Measurements from ENCODE around the gene SLC39A11. TPM values are rescaled to one million over a fixed set of nuclear protein-coding genes. Genes with fewer than 3 reads are reported as not detected.

The SLC39A11 gene
- polyA plus RNA-seq, 1 donor from 2014 or later = 8.0 TPM

- Histone ChIP-seq H4K20me1 (ENCODE audit: insufficient read depth) (no peaks in the 10 kb centered on the region), H3K4me2 (ENCODE audit: low read length) (no peak overlapping the region), H2AFZ (ENCODE audit: low read depth, low read length) (no peak overlapping the region), H3F3A (ENCODE audit: insufficient read depth, low read length, poor library complexity, severe bottlenecking) (no peaks in the 10 kb centered on the region), H3K9me3 (ENCODE audit: low read length) (no peaks in the 10 kb centered on the region), H3K9ac (ENCODE audit: low read length) (no peak overlapping the region), H3K27me3 (ENCODE audit: insufficient read depth, low read depth, low read length) (no peaks in the 10 kb centered on the region), H3K79me2 (replicated peaks; ENCODE audit: insufficient read depth, low read length) (no peaks in the 10 kb centered on the region), H3K27ac (ENCODE audit: low read length) (no peak overlapping the region), H3K36me3 (ENCODE audit: insufficient read depth, low read length) (no peaks in the 10 kb centered on the region), H3K4me3 (ENCODE audit: low read length) (no peak overlapping the region), H3K9me2 (ENCODE audit: insufficient read depth, low read length) (no peaks in the 10 kb centered on the region)
- no peak for TF ChIP-seq REST (IDR thresholded peaks at IDR 0.05; ENCODE audit: borderline replicate concordance)
- TF ChIP-seq POLR2AphosphoS5 (IDR thresholded peaks at IDR 0.05) = no peak
- TF ChIP-seq RAD21 (conservative IDR thresholded peaks at IDR 0.05) = no peak
- TF ChIP-seq SMC3 (conservative IDR thresholded peaks at IDR 0.05; ENCODE audit: poor library complexity) = no peak
Measured at GRCh38 chr17:72717676-72718075, 374.8 kb downstream of the SLC39A11 start.

GRCh38 chr17:72717276-72717675 lies 375.2 kb downstream of the SLC39A11 start:
- no peaks in the 10 kb centered on the region for H3K9me2 ChIP-seq (ENCODE audit: insufficient read depth, low read length)
- H3F3A ChIP-seq (ENCODE audit: insufficient read depth, low read length, poor library complexity, severe bottlenecking) = no peaks in the 10 kb centered on the region
- no peaks in the 10 kb centered on the region for H3K79me2 ChIP-seq (replicated peaks; ENCODE audit: insufficient read depth, low read length)
- H3K36me3 ChIP-seq (ENCODE audit: insufficient read depth, low read length) = no peaks in the 10 kb centered on the region
- H3K4me3 ChIP-seq (ENCODE audit: low read length) = no peak overlapping the region
- H3K9me3 ChIP-seq (ENCODE audit: low read length) = no peaks in the 10 kb centered on the region
- no peak overlapping the region for H3K27ac ChIP-seq (ENCODE audit: low read length)
- no peaks in the 10 kb centered on the region for H4K20me1 ChIP-seq (ENCODE audit: insufficient read depth)
- H2AFZ ChIP-seq (ENCODE audit: low read depth, low read length) = no peak overlapping the region
- TF ChIP-seq TAF1 (IDR thresholded peaks at IDR 0.05; ENCODE audit: low read depth) = no peak
- no peak for TF ChIP-seq EP300 (conservative IDR thresholded peaks at IDR 0.05; ENCODE audit: poor library complexity, severe bottlenecking)
- TF ChIP-seq SMC3 (conservative IDR thresholded peaks at IDR 0.05; ENCODE audit: poor library complexity) = no peak
- TF ChIP-seq RAD21 (conservative IDR thresholded peaks at IDR 0.05) = no peak
- TF ChIP-seq REST (IDR thresholded peaks at IDR 0.05; ENCODE audit: borderline replicate concordance) = no peak
- no peak for TF ChIP-seq EZH2 (IDR thresholded peaks at IDR 0.05; ENCODE audit: borderline replicate concordance, insufficient read depth, low read length, poor library complexity, severe bottlenecking)
- no peak for TF ChIP-seq CTCF (IDR thresholded peaks at IDR 0.05; ENCODE audit: poor library complexity, severe bottlenecking)
- TF ChIP-seq MXI1 (conservative IDR thresholded peaks at IDR 0.05; ENCODE audit: poor library complexity, severe bottlenecking) = no peak
- TF ChIP-seq POLR2AphosphoS5 (IDR thresholded peaks at IDR 0.05) = no peak
- H3K4me2 ChIP-seq (ENCODE audit: low read length) = no peak overlapping the region
- no peak overlapping the region for H3K9ac ChIP-seq (ENCODE audit: low read length)
- no peaks in the 10 kb centered on the region for H3K27me3 ChIP-seq (ENCODE audit: insufficient read depth, low read depth, low read length)
